Heart left ventricle (tissue), 13 donors: ENCODE measurements around the gene TMEM184B.

Experiments used
- POLR2A ChIP-seq, 2 donors: fragments of 450-650 bp; IDR thresholded peaks; one replicate each; pipeline ENCODE4 v1.6.1; 2017; ENCODE audit warnings: antibody characterized with exemption in 2 of 2, mild to moderate bottlenecking in 2 of 2, moderate library complexity in 2 of 2
- TF ChIP-seq, protein P1 (sequence below), 12 donors: fragments of 200-600 bp; sonication (generic) in 4 of 12; IDR thresholded peaks; one replicate each; pipeline versions ENCODE4 v1.5.0 to v1.8.0; 2018 to 2022; ENCODE audit warnings: antibody characterized with exemption in 12 of 12, mild to moderate bottlenecking in 5 of 12
- donor health status: ischemic (EF 13 %, LVEDD 7.1; RV severe dilation, severe dysfunction).
- donor health status: DM: no; HTN: yes; CAD: no.
- donor health status: DM: no; HTN: no; CAD: no.
- donor health status: ischemic (EF 25% LVEDD 6.9; RV normal size, moderate dysfunction).
- donor health status: ischemic (EF 25% LVEDD 5.7; RV mildly dilated, moderate dysfunction).
- donor health status: ischemic (EF 35%, LVEDD 5.7; RV mildly dilated, moderate dysfunction).
- donor health status: nonischemic (EF 11% LVEDD 7.7; RV severe dilation, severe dysfunction).
- donor health status: DM: yes; HTN: yes; CAD: no.
- donor health status: PGD.
- donor health status: ischemic (EF 29% LVEDD 5.4; RV normal size, mild dysfunction).
- donor health status: nonischemic (EF 23%, LVEDD 6.1; RV moderate dilation, normal function).

GRCh38 chr22:38276166-38276565 is 3.4 kb upstream of the TMEM184B start:
- TF ChIP-seq, protein P1, sequence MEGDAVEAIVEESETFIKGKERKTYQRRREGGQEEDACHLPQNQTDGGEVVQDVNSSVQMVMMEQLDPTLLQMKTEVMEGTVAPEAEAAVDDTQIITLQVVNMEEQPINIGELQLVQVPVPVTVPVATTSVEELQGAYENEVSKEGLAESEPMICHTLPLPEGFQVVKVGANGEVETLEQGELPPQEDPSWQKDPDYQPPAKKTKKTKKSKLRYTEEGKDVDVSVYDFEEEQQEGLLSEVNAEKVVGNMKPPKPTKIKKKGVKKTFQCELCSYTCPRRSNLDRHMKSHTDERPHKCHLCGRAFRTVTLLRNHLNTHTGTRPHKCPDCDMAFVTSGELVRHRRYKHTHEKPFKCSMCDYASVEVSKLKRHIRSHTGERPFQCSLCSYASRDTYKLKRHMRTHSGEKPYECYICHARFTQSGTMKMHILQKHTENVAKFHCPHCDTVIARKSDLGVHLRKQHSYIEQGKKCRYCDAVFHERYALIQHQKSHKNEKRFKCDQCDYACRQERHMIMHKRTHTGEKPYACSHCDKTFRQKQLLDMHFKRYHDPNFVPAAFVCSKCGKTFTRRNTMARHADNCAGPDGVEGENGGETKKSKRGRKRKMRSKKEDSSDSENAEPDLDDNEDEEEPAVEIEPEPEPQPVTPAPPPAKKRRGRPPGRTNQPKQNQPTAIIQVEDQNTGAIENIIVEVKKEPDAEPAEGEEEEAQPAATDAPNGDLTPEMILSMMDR (IDR thresholded peaks at IDR 0.05): no peak
- no peak for TF ChIP-seq POLR2A (IDR thresholded peaks at IDR 0.05)
